HG03066 (cell line): Measurements from ENCODE around the gene FKBP8.

Experiments used
- ATAC-seq: cut with Tn5 transposase; IDR thresholded peaks from one replicate; pipeline ENCODE4 v1.9.1; 2021; ENCODE audit warnings: low read depth; ENCODE audit not compliant: unreplicated experiment

Gene FKBP8

DNA sequence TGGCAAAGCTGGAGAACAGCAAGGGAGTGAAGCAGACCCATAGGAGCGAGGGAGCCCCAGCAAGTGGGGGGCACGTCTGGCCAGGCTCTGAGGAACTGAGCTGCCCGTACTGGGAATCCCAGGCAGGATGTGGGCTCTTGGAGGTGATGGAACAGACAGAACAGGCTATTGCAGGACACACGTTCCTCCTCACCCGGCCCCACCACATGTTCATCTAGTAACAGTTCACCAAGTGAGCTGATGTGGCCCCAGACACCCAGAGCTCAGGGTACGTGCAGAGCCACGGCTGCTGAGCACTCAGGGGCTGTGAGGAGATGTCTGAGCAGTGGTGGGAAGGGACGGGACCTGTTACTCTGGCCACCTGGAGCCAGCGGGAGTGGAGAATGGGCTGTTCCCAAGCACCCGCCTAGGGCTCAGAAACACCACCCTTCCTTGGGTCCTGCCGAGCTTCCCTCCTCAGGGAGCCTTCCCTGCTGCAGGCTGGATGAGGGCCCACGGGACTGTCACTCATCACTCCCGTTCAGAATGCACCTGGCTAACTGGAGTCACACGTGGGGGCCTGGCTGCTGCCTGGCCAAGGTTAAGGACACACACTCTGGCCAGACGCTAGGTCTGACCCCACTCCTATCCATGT, 39.9 kb downstream of the FKBP8 start:
- no peak for ATAC-seq

DNA sequence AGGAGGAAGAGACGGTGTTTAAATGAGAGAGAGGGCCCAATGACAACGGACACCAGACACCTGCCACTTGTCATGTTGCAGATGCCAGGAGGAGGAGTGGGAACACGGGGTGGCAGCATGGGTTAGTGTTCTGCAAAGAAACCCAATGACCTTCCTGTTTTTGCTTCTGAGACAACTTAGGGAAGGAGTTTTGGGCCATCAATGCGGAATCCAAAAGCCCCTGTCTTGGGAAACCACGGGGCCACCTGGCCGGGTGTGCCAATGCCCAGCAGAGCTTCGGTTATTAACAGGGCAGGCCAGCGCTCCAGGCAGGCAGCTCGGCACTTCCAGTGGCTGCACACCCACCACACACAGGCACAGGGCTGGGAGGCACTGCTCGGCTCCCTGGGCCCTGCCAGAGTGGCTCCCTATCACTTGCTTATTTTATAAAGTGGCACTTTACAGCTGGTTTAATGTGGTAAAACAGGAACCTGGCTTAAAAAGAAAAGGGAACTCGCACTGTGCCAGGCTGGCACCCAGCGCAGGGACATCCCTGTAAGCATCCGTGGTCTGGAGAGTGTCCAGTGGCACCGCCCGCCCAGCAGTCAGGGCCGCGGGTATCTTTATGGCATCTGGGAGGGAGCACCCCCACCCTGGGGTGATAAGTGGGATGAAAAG, 40.6 kb downstream of the FKBP8 start:
- ATAC-seq: no peak

DNA sequence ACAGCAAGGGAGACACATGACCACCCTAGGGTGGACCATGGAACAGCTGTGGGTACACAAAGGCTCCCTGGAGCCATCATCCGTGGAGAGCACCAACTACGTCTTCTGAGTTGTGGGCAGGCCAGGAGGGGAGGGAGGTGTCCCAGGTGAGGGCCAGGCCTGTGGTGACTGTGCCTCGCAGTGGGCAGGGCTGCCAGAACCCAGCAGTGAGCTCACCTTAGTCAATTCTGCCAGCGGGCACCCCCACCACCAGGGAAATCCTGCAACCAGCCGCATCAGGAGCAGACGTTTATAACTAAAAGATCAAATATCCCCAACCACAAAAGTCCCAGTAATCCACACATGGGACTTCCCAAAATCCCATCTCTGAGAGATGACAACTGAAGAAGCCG, 41.1 kb downstream of the FKBP8 start:
- no peak for ATAC-seq

DNA sequence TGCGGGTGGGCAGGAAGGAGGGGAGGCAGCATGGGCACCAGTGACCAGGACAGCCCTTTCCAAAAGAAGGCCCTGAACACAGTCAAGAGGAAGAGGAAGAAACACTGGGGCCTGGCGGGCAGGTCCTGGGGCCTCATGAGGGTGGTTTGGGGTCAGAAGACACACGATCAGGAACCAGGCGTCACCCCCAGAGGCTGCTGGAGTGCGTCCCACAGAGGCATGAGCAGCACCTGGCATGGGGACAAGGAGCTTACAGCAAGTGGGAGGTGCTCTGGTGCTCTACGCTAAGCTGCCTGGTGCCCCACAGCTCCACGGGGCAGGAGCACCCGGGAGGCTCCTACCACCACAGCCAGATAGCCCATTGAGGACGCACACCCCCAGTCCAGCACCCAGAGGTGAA, 41.5 kb downstream of the FKBP8 start:
- no peak for ATAC-seq

DNA sequence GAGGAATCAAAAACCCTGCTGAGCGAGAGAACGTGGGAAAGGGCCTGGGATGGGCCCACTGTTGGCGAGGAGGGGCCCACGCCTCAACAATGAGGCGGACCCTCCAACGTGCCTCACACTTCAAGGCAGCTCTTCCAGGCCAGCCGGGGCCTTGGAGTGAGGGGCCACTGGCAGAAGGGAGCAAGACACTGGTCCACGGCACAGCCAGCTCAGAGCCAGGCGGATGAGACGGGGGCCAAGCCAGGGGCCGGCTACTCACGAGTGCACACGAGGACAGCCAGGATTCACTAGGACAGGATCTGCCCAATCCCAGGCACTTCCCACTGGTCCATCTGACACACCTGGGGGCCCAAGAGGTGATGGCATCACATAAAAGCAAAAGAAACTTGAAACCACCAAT, 42.0 kb downstream of the FKBP8 start:
- ATAC-seq: no peak

DNA sequence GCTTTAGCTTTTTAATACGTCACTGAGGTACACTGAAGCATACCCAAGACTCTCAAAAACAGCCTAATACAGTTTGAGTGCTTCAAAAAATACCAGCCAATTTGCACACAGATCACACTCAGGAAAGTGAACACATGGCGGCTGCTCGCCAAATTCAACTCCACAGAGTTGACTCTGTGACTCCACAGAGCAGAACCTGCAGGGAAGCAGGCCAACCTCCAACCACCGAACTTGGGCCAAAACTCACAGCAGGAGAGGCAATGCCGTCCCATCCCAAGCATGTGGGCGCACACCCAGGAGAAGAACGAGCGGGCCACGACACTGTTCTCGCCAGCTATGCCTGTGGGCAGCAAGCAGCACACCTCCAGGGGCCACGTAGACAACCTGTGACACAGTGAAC, 42.6 kb downstream of the FKBP8 start:
- no peak for ATAC-seq

DNA sequence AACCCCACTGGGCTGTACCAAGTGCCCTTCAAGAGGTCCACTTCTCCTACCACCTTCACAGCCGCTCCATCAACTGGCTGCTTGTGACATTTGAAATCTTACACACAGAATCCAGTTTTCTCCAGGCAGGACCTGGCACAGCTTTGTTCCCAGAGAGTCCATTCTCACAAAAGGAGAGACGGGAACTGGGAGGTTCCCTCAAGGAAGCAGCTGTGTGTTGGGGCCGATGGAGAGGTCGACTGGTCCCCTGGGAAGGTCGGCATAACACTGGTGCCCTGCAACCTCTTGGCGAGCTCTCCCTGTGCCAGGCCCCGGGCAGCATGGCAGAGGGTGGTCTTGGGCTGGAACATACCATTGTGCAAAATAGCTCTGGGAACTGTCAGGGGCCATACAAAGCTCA, 43.0 kb downstream of the FKBP8 start:
- no peak for ATAC-seq

DNA sequence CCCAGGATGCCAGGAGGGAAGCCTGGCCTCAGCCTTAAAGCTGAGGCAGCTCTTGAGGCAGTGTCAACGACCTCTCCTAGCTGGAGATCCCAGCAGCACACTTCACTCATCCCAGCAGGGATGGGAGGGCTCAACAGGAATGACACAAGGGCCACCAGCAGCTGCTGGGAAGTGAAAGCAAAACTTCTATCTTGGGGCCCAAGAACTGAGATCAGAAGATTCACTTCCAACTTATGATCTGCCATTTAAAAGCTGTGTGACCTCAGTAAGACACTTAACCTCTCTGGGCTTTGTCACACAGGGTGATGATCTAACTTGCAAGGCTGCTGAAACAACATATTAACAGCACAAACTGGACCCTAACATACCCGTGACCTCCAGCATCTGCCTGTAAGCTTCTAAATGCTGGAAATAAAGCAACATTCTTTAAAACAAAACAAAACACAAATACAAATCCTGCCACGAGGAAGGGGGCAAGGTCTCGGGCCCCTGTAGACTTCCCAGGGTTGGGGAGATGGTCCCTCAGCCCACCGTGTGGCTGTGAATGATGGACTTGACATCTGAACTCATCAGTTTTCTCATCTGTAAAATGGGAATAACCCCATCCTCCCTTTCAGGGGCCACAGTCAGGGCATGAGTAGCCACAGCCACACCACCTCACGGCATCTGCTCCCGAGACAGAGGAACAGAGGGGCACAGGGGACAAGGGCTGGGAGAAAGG, 44.2 kb downstream of the FKBP8 start:
- ATAC-seq: no peak

DNA sequence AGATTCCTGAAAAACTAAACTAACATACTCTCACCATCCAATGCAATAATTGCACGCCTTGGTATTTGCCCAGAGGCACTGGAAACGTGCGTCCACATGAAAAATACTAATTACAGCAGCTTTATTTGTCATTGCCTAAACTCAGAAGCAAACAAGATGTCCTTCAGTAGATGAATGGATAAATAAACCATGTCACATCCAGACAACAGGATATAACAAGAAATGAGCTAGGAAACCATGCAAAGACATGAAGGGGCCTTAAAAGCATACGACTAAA, 46.5 kb downstream of the FKBP8 start:
- no peak for ATAC-seq

DNA sequence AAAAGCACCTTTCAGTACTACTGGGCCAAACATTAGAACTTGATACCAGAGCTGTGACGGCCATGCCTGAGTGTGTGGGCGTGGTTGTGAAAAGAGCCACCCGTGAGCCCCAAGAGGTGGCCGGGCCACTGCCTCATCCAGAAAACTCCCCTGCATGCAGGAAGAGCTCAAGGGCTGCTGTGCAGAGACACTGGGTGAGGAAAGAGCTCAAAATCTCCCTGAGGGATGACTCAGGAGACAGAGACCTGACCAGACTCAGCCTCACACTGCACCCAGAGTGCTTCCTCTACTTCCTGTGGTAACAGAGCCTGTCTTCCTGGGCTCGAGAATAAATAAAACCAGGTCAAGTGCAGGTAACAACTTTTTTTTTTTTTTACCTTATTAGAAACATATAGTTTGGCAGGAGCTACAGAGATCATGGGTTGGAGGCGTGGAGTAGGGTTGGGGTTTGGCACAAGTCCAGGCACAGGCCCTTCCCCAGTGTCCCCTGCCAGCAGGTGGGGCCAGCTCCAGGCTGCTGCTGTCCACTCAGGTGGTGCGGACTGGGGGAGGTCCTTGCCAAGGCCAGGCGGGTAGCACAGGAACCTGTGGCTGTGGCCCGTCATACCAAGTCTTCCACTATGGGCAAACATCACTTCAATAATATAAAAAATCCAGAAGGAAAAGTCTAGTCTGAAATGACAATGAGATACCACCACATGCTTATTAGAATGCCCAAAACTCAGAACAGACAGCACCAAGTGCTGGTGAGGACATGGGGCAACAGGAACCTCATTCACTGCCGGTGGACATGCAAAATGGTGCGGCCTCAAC, 47.0 kb downstream of the FKBP8 start:
- no peak for ATAC-seq

DNA sequence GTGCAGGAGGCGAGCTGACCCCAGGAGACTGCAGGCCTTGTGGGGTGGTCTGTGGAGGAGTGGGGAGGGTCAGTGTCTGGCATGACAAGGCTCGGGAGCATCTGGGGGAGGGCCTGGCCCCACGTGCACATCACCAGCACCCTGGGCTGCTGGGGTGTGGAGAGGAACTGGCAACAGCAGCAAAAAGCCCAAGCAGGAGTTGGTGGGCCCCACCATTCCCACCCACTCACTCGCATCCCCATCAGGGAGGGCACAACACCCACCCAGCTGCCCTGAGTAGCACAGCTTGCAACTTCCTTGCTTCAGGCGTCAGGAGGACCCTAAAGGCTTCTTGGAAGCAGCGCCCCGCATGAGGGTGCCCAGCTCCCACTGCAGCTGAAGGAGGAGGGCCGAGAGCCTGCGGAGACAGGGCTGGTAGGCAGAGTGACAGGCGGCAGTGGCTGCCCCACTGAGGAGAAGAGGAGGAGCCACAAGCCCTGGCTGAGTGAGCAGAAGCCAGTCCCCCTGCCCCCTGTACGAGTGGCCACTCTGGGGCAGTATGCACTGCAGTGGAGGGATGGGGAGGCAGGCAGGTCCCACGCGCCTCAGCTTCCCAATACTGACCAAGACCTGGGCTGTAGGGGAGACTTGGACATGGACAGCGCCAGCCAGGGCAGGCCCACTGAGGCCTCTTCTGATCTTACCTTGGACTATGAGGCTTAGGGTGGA, 48.0 kb downstream of the FKBP8 start:
- ATAC-seq: no peak

DNA sequence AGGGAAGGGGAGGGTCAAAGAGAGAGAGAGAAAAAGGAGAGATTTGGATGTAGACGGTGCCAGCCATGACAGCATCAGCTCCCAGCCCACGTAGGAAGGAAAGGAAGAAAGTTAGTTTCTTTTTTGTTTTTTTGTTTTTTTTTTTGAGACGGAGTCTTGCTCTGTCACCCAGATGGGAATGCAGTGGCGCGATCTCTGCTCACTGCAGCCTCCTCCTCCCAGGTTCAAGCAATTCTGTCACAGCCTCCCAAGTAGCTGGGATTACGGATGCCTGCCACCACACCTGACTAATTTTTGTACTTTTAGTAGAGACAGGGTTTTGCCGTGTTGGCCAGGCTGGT, 49.1 kb downstream of the FKBP8 start:
- no peak for ATAC-seq

DNA sequence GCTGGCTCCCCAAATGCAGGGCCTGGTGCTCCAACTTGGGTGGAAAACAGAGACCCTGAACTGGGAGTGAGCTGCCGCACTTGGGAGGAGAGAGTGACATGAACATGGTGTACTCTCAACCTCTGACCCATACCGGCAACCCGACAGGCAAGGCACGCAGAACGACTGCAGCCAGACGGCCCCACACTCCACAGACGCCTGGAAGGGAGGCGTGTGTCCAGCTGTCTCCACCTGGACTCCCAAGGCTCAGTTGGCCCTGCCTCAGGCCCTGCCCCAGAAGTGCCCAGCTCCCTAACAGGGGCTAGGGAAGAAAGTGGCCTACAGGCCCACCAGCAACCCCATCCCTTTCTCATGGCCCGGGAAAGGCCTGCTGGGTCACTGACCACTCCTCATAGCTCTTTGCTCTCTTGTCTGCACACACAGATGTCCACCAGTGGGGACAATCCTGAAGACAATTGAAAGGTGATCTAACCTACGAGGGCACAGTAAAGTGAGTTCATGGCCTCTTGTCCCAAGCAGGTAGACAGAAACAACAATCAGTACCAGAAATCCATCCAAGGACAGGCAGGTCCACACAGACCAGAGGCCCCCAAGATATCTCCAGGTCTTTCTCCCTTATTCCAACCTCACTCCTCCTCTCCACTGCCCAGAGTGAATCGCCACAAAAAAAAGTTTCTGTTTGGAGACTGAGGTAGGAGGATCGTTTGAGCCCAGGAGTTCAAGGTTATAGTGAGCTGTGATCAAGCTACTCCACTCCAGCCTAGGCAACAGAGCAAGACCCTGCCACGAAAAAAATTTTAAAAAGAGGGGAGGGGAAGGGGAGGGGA, 49.7 kb downstream of the FKBP8 start:
- ATAC-seq: no peak

DNA sequence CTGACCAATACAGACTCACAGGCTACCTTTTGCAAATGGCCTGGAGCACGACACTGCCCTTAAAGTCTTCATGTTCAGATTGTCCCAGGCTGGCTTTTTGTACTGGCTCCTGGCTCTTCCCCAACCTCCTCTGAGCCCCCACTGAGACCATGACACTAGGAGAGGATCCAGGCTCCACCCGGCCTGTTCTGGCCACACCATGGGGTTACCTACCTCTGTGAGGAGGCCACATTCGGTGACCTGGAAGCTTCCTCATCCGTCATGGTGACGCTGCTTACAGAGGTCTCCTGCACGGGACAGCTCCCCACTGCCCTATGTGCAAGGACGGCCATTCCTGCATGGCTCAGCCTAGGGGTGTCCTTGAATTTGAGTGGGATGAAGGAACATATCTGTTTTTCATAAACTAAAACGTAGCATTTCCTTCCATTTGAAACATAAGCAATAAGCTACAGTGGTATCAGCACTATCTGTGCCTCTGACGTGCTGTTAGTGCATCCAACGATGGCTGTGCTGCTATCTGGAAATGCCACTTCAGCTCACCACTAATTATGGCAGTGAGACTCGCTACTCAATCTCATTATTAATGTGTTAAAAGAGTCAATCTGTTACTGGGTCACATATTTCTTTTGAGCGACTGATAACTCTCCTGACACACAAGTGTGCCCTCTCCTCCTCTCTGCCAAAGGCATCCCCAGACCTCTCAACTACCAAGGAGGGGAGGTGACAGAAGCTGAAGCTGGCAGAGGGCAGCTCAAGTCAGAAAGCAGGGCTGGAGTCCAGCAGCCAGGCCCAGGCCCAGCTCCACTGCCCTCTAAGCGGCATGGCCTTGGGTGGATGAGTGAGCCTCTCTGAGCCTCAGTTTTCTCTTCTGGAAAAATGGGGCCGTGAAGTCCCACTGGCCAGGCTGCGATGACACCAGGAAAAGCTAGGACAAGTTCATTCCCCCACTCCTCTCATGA, 51.1 kb downstream of the FKBP8 start:
- ATAC-seq: no peak

DNA sequence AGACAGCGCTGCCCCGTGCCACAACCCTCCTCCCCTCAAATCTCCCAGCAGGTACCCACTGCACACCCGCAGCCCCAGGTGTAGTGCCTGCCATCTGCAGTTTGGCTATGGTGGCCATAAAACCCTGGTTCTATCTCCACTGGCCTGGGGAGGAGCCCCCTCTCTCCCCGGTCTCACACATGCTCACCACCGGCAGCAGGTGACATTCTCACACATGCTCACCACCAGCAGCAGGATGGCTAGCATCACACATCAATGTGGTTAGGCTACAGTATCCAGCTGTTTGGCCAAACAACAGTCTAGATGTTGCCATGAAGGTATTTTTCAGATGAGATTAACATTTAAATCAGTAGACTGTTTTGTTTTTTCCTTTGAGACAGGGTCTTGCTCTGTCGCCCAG, 52.6 kb downstream of the FKBP8 start:
- no peak for ATAC-seq

DNA sequence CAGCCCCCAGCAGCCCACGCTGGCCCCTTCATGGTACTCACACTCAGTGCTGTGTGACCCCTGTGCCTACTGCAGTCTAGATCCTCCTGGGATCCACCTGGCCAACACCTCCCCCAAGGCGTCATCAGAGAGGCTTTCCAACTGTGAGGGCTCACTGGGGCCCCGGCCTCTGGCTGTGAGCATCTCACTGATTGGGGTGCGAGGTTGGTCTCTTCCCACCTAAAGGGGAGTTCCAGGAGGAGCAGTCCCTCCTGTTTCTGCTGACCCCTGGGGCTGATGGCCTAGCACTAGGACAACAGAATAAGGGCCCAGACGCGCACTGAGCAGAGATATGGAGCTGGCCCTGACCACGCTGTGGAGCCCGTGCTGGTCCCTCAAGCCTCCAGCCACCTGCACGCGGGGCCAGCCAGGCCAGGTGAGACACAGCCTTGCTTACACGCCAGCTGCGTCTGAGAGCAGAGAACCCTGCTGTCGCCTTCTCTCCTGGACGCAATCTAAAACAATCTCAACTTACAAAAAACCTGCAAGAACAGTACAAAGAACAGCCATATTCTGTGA, 53.7 kb downstream of the FKBP8 start:
- no peak for ATAC-seq

DNA sequence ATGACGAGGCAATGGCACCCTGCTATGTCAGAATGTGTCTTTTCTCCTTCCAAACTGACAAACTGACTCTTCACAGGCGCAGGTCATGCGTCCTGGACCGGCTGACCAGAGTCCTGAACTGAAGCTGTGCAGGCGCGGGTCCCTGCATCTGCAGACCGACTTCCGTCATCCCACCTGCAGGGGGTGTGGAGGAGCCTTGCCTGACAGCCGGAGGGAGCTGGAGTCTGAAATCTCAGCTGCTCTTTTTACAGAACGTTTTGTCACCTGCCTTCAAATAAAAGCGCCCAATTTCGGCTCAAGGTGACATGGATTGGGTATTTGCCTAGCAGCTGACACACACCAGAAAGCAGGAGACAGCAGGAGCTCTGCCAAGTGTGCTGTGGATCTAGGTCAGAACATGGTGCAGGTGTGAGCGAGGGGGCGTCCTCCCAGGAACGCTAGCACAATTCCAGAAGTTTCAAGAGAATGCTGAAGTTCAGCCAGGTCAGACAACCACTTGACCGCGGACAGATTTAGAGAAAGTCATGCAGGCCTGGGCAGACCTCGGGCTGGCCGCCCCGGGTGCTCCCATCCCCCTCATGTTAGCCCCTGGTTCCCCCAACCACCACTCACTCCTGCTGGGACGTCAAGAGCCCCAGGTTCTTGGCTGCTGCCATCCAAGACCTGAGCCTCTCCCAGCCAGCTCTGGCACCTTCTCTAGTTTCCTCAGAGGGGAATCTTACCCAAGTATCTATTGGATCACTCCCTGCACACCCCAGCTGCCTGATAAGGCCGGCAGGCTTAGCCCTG, 54.3 kb downstream of the FKBP8 start:
- ATAC-seq: no peak

DNA sequence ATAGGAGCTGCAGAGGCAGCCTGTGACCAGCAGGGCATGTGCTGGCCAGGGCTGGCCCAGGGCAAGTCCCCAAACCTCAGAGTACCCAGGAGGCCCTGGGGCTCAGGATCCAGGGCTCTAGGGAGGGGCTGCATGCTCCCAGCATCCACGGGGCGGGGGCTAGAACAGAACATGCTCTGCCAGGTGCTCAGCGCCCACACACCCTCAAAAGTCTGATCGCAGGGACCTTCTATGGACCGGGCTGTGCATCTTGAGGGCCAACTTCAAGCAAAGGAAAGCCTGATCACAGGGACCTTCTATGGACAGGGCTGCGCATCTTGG, 55.0 kb downstream of the FKBP8 start:
- no peak for ATAC-seq
